ENCODE results near the gene FKBP8.

Gene FKBP8

GRCh38 chr19:18488838-18489626 lies 54.3 kb downstream of the FKBP8 start:
- no peak for DNase-seq (ENCODE audit: insufficient read length, low spot score)
- peak; percentile 30 for TF ChIP-seq CTCF (IDR thresholded peaks at IDR 0.05; ENCODE audit: insufficient read depth, missing control alignments)
- no peak for FAIRE-seq

GRCh38 chr19:18488403-18488723 lies 55.0 kb downstream of the FKBP8 start:
- TF ChIP-seq CTCF (IDR thresholded peaks at IDR 0.05; ENCODE audit: insufficient read depth, missing control alignments) = no peak
- no peak for DNase-seq (ENCODE audit: insufficient read length, low spot score)

GRCh38 chr19:18487576-18488402 lies 55.6 kb downstream of the FKBP8 start:
- FAIRE-seq = no peak

More at GRCh38 chr19:18488403-18488723, 55.0 kb downstream of the FKBP8 start:
- no peak for FAIRE-seq

GRCh38 chr19:18486746-18487145 lies 56.6 kb downstream of the FKBP8 start:
- FAIRE-seq (no peak), DNase-seq (ENCODE audit: insufficient read length, low spot score) (no peak)
- TF ChIP-seq CTCF (IDR thresholded peaks at IDR 0.05; ENCODE audit: insufficient read depth, missing control alignments) = no peak

More at GRCh38 chr19:18487576-18488402, 55.6 kb downstream of the FKBP8 start:
- TF ChIP-seq CTCF (IDR thresholded peaks at IDR 0.05; ENCODE audit: insufficient read depth, missing control alignments) = no peak
- DNase-seq (ENCODE audit: insufficient read length, low spot score) = no peak

GRCh38 chr19:18484992-18485391 lies 58.4 kb downstream of the FKBP8 start:
- no peak for DNase-seq (ENCODE audit: insufficient read length, low spot score)
- FAIRE-seq = no peak
- no peak for TF ChIP-seq CTCF (IDR thresholded peaks at IDR 0.05; ENCODE audit: insufficient read depth, missing control alignments)

GRCh38 chr19:18483119-18483890 lies 60.1 kb downstream of the FKBP8 start:
- no peak for TF ChIP-seq CTCF (IDR thresholded peaks at IDR 0.05; ENCODE audit: insufficient read depth, missing control alignments)
- FAIRE-seq = no peak
- DNase-seq (ENCODE audit: insufficient read length, low spot score) = no peak
